K562 (cell line): Measurements from ENCODE around the gene CKMT2. TPM values are rescaled to one million over a fixed set of nuclear protein-coding genes. Genes with fewer than 3 reads are reported as not detected.

Experiments used
- ATAC-seq: fragments of 200-7000 bp; cut with Tn5 transposase; 3 replicates; pipeline ENCODE4 v1.9.1; 2020; ENCODE audit warnings: moderate library complexity
- BruUV-seq: library from RNA; stranded (reverse); fragments of 400-500 nt; replicated peaks from 2 replicates; lab custom pipeline; 2021; lab: Mats Ljungman, UMichigan
- CTCF ChIA-PET: fragments of 300-600 bp; formaldehyde crosslinking; extraction: SDS; loops from one replicate; lab custom pipeline; 2021; ENCODE audit warnings: low intra/inter-chr PET ratio; lab: Yijun Ruan, JAX
- POLR2A ChIA-PET: fragments of 300-600, 350-650 bp; sonication (Branson Sonifier 250); formaldehyde crosslinking; extraction: SDS; loops from one replicate; lab custom pipeline; 2021; ENCODE audit warnings: antibody characterized with exemption, inconsistent platforms; lab: Yijun Ruan, JAX
- DNase-seq, 4 experiments: peaks; one replicate each; pipeline versions ENCODE4 v3.0.0 to v3.0.0-alpha.2; 2011 to 2018; ENCODE audit warnings: low spot score in 3 of 4, mixed read lengths in 3 of 4; ENCODE audit errors: extremely low read depth in 1 of 4
- FAIRE-seq: peaks from 2 replicates; lab custom pipeline; 2011; peaks lifted over from hg19 to GRCh38; lab: Jason Lieb, UNC
- H2AFZ ChIP-seq: 2 replicates; pipeline ENCODE4 v1.6.0; 2011; ENCODE audit warnings: low read depth, low read length, control low read depth, inconsistent platforms
- H3K27ac ChIP-seq: fragments of 200-600 bp; 3 replicates; pipeline ENCODE4 v1.8.0; 2011; ENCODE audit warnings: low read depth, mild to moderate bottlenecking, control low read depth, inconsistent platforms, low read length, moderate library complexity, mixed read lengths; ENCODE audit errors: extremely low read depth
- H3K27me3 ChIP-seq, 2 experiments: fragments of 300-600 bp in 1 of 2; 2 replicates in 1 of 2; 3 replicates in 1 of 2; pipeline versions ENCODE4 v1.6.0 to v1.8.0; 2011; ENCODE audit warnings: inconsistent platforms in 2 of 2, low read length in 2 of 2, mild to moderate bottlenecking in 1 of 2, mixed read lengths in 1 of 2, moderate library complexity in 1 of 2; ENCODE audit not compliant: control insufficient read depth in 2 of 2, insufficient read depth in 2 of 2
- H3K36me3 ChIP-seq: fragments of 300-600 bp; 3 replicates; pipeline ENCODE4 v1.8.0; 2011; ENCODE audit warnings: mild to moderate bottlenecking, low read length, inconsistent platforms; ENCODE audit not compliant: control insufficient read depth, insufficient read depth
- H3K4me1 ChIP-seq, 2 experiments: fragments of 200-600 bp in 1 of 2; replicated peaks in 1 of 2; 2 replicates in 1 of 2; 3 replicates in 1 of 2; pipeline versions ENCODE4 v1.5.1 to v1.8.0; 2011; ENCODE audit warnings: inconsistent platforms in 2 of 2, low read length in 2 of 2, mild to moderate bottlenecking in 1 of 2, mixed read lengths in 1 of 2, moderate library complexity in 1 of 2; ENCODE audit not compliant: control insufficient read depth in 2 of 2, insufficient read depth in 2 of 2
- H3K4me2 ChIP-seq: 2 replicates; pipeline ENCODE4 v1.6.1; 2011; ENCODE audit warnings: low read length, control low read depth, inconsistent platforms, mixed read lengths; ENCODE audit not compliant: insufficient read depth
- H3K4me3 ChIP-seq: fragments of 200-600 bp; sonication (generic), shearing (Covaris generic); 2 replicates; pipeline ENCODE4 v1.5.1; 2016; ENCODE audit warnings: control low read depth, inconsistent platforms
- H3K79me2 ChIP-seq: fragments of 200-600 bp; 3 replicates; pipeline ENCODE4 v1.8.0; 2011; ENCODE audit warnings: low read length, inconsistent platforms; ENCODE audit not compliant: control insufficient read depth, insufficient read depth
- H3K9ac ChIP-seq, 2 experiments: 2 replicates each; pipeline versions ENCODE4 v1.6.0 to v1.6.1; 2011; ENCODE audit warnings: low read depth in 2 of 2, low read length in 2 of 2, control low read depth in 1 of 2, inconsistent platforms in 1 of 2, mild to moderate bottlenecking in 1 of 2, mixed read lengths in 1 of 2; ENCODE audit not compliant: insufficient read depth in 1 of 2
- H3K9me1 ChIP-seq: one replicate; pipeline ENCODE4 v1.6.0; 2011; ENCODE audit warnings: inconsistent platforms, mild to moderate bottlenecking, low read length, moderate library complexity; ENCODE audit not compliant: control insufficient read depth, insufficient read depth
- H3K9me3 ChIP-seq: replicated peaks from 2 replicates; pipeline ENCODE4 v1.5.1; 2011; ENCODE audit warnings: low read depth, low read length, inconsistent platforms; ENCODE audit not compliant: control insufficient read depth, insufficient read depth
- H4K20me1 ChIP-seq: replicated peaks from 2 replicates; pipeline ENCODE4 v1.6.1; 2011; ENCODE audit warnings: low read length, inconsistent platforms, mixed read lengths; ENCODE audit not compliant: control insufficient read depth, insufficient read depth
- CHCHD3 ChIP-seq: fragments of 250-450 bp; sonication (Bioruptor Pico); IDR thresholded peaks from 2 replicates; pipeline ENCODE4 v2.1.2; 2022; ENCODE audit warnings: mild to moderate bottlenecking
- CTBP1 ChIP-seq: fragments of 450-650 bp; IDR thresholded peaks from 2 replicates; pipeline ENCODE4 v1.6.1; 2016; ENCODE audit warnings: borderline replicate concordance
- FOXA3 ChIP-seq, 2 experiments: fragments of 450-650 bp in 1 of 2; sonication (generic) in 1 of 2; formaldehyde crosslinking; IDR thresholded peaks in 1 of 2; conservative IDR thresholded peaks in 1 of 2; 2 replicates each; pipeline versions ENCODE4 v1.4.0 to v1.8.0; 2020 to 2022; ENCODE audit warnings: mild to moderate bottlenecking in 2 of 2, missing genetic modification reagents in 1 of 2
- HCFC1 ChIP-seq: IDR thresholded peaks from 2 replicates; pipeline ENCODE4 v1.6.1; 2012; ENCODE audit warnings: low read depth, low read length, improper control_type of control experiment
- LCOR ChIP-seq: sonication (generic); formaldehyde crosslinking; IDR thresholded peaks from 2 replicates; pipeline ENCODE4 v1.8.0; 2022; ENCODE audit warnings: mild to moderate bottlenecking, missing genetic modification reagents
- PHB2 ChIP-seq: fragments of 450-650 bp; IDR thresholded peaks from 2 replicates; pipeline ENCODE4 v1.6.1; 2017; ENCODE audit warnings: low read depth
- PHF20 ChIP-seq: fragments of 450-650 bp; IDR thresholded peaks from 2 replicates; pipeline ENCODE4 v1.6.1; 2018; ENCODE audit not compliant: partially characterized antibody
- PTRF ChIP-seq: fragments of 450-650 bp; IDR thresholded peaks from 2 replicates; pipeline ENCODE4 v1.6.1; 2016; ENCODE audit warnings: mild to moderate bottlenecking, missing genetic modification characterization, missing compliant biosample characterization
- RBM34 ChIP-seq: fragments of 200-400 bp; formaldehyde crosslinking; IDR thresholded peaks from 2 replicates; pipeline ENCODE4 v1.6.1; 2018; ENCODE audit warnings: low read length, borderline replicate concordance; ENCODE audit not compliant: insufficient read depth
- SMARCA4 ChIP-seq: fragments of 450-650 bp; IDR thresholded peaks from 2 replicates; pipeline ENCODE4 v1.6.1; 2016
- TCFL5 ChIP-seq: fragments of 250-450 bp; sonication (Bioruptor Pico); conservative IDR thresholded peaks from 2 replicates; pipeline ENCODE4 v1.6.1; 2021; ENCODE audit warnings: mild to moderate bottlenecking, moderate library complexity, matching md5 sums
- ZNF3 ChIP-seq: fragments of 250-450 bp; sonication (Bioruptor Pico); IDR thresholded peaks from 2 replicates; pipeline ENCODE4 v1.5.0; 2021; ENCODE audit warnings: mild to moderate bottlenecking, moderate library complexity
- ZNF584 ChIP-seq: fragments of 200-800 bp; sonication (Bioruptor generic); IDR thresholded peaks from 2 replicates; pipeline ENCODE4 v1.6.1; 2016; ENCODE audit warnings: low read depth, mild to moderate bottlenecking, missing genetic modification characterization, missing compliant biosample characterization
- WGBS: fragments of 100-300 bp; shearing (Covaris generic); methylation state at CpG from one replicate; pipeline ENCODE4 v1.1.6; 2016; ENCODE audit warnings: low coverage, mixed read lengths; ENCODE audit not compliant: insufficient coverage; ENCODE audit errors: missing lambda C conversion rate; 5-methylcytosine and 5-hydroxymethylcytosine counted together
- in situ Hi-C: fragments of 300-500 bp; cut with MboI; formaldehyde crosslinking; loops from 4 replicates; pipeline ENCODE4 v1.15.0; 2018; ENCODE audit warnings: inconsistent platforms, mixed read lengths
- intact Hi-C: fragments of 100-400 bp; cut with micrococcal nuclease; formaldehyde crosslinking; loops from 2 replicates; pipeline ENCODE4 v1.14.2; 2022
- polyA plus RNA-seq, 8 experiments: library from polyadenylated mRNA; depleted of rRNA in 4 of 8; stranded (reverse) in 5 of 8; unstranded in 3 of 8; fragments of >200 nt; fragmentation: Nextera tagmentation in 2 of 8; fragmentation: Illumina TruSeq in 1 of 8; extraction: Ambion mirVana in 2 of 8; extraction: Trizol in 1 of 8; gene quantifications; 2 replicates each; pipeline versions ENCODE4 v1.2.1 to v1.2.3, GENCODE V29; 2011 to 2014; ENCODE audit warnings: inconsistent platforms in 1 of 8, missing spikeins in 1 of 8
- total RNA-seq, 7 experiments: library from RNA; depleted of rRNA in 6 of 7; stranded (reverse); fragments of >200 nt in 6 of 7; fragmentation: Illumina TruSeq in 2 of 7; extraction: Trizol in 2 of 7; gene quantifications; 2 replicates each; pipeline versions ENCODE4 v1.2.1 to v1.2.3, GENCODE V29; 2011 to 2021; ENCODE audit warnings: low replicate concordance in 1 of 7
- TF ChIP-seq, protein P1 (sequence below): fragments of 450-650 bp; IDR thresholded peaks from 2 replicates; pipeline ENCODE4 v1.6.1; 2016; ENCODE audit warnings: borderline replicate concordance
- TF ChIP-seq, protein P2 (sequence below): fragments of 250-450 bp; sonication (Bioruptor Pico); IDR thresholded peaks from 2 replicates; pipeline ENCODE4 v1.4.0; 2020; ENCODE audit warnings: mild to moderate bottlenecking, moderate library complexity, borderline replicate concordance
- TF ChIP-seq, protein P3 (sequence below): fragments of 250-450 bp; sonication (Bioruptor Pico); IDR thresholded peaks from 2 replicates; pipeline ENCODE4 v1.9.0; 2021; ENCODE audit warnings: mild to moderate bottlenecking, inconsistent platforms

CKMT2 gene
- total and polyA plus RNA-seq, 9 of the 15 experiments (the other 6 are each of a cell fraction or from before 2014, with no cell fraction given): 0.03 TPM; not detected in 8

DNA sequence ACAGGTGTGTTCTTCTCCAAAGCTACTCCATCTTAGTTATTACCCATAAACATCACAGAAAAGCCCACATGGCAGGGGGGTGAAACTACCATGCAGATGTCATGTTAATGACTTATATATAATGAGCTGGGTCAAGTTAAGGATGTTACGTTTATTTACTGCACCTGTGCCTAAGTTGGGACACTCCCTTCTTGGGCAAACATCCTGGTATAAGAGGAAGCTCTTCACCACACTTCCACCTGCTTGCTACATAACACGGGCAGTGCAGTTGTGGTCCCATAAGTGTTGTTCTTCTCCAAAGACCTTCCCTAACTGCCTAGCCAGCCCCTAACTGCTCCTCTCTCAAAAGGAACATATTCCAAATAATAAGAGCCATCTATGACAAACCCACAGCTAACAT lies 59.0 kb downstream of the CKMT2 start:
- no peaks in the 10 kb centered on the region; a peak in 1 of 5 replicates for H3K4me1 ChIP-seq
- WGBS: 84% methylated on average over 2 of the region's 2 CpGs
- no peaks in the 10 kb centered on the region for H3K9me1 ChIP-seq
- peaks cover 2% of the 10 kb centered on the region; the same call in 1 of the 2 replicates for H3K9me3 ChIP-seq
- ChIA-PET CTCF (no interaction called here), POLR2A (interaction anchor here (1.3 kb wide), 1 partner anchor 9 kb away, joined by 6 read pairs; the partner anchor contains the start of gene ZCCHC9)
- no peak overlapping the region for H2AFZ ChIP-seq
- no peak overlapping the region for H3K4me2 ChIP-seq
- FAIRE-seq (no peak), DNase-seq (no peak), ATAC-seq (no peak)
- intact Hi-C loops (no loop called here), in situ Hi-C loops (no loop called here)
- H3K79me2 ChIP-seq: peaks cover 16% of the 10 kb centered on the region; the same call in 2 of the 3 replicates
- no peak overlapping the region for H3K4me3 ChIP-seq
- no TSS peak for BruUV-seq
- H3K27me3 ChIP-seq: no peaks in the 10 kb centered on the region
- H3K36me3 ChIP-seq: no peaks in the 10 kb centered on the region
- no peak overlapping the region for H3K9ac ChIP-seq
- no peak overlapping the region for H3K27ac ChIP-seq
- no peaks in the 10 kb centered on the region for H4K20me1 ChIP-seq
- TF ChIP-seq ZNF584 (CRISPR knock-in tag) (no peak), CTBP1 (no peak), CHCHD3 (CRISPR knock-in tag) (no peak), FOXA3 (CRISPR knock-in tag; conservative IDR thresholded peaks at IDR 0.05 in 1 of 2, IDR thresholded peaks at IDR 0.05 in 1 of 2) (no peak), SMARCA4 (no peak), TCFL5 (CRISPR knock-in tag) (no peak), LCOR (CRISPR knock-in tag) (no peak), RBM34 (no peak), PHF20 (no peak), PTRF (tag) (no peak), ZNF3 (CRISPR knock-in tag) (no peak), HCFC1 (no peak), PHB2 (no peak)
- TF ChIP-seq, protein P1, sequence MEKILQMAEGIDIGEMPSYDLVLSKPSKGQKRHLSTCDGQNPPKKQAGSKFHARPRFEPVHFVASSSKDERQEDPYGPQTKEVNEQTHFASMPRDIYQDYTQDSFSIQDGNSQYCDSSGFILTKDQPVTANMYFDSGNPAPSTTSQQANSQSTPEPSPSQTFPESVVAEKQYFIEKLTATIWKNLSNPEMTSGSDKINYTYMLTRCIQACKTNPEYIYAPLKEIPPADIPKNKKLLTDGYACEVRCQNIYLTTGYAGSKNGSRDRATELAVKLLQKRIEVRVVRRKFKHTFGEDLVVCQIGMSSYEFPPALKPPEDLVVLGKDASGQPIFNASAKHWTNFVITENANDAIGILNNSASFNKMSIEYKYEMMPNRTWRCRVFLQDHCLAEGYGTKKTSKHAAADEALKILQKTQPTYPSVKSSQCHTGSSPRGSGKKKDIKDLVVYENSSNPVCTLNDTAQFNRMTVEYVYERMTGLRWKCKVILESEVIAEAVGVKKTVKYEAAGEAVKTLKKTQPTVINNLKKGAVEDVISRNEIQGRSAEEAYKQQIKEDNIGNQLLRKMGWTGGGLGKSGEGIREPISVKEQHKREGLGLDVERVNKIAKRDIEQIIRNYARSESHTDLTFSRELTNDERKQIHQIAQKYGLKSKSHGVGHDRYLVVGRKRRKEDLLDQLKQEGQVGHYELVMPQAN: no peak
- TF ChIP-seq, protein P2, sequence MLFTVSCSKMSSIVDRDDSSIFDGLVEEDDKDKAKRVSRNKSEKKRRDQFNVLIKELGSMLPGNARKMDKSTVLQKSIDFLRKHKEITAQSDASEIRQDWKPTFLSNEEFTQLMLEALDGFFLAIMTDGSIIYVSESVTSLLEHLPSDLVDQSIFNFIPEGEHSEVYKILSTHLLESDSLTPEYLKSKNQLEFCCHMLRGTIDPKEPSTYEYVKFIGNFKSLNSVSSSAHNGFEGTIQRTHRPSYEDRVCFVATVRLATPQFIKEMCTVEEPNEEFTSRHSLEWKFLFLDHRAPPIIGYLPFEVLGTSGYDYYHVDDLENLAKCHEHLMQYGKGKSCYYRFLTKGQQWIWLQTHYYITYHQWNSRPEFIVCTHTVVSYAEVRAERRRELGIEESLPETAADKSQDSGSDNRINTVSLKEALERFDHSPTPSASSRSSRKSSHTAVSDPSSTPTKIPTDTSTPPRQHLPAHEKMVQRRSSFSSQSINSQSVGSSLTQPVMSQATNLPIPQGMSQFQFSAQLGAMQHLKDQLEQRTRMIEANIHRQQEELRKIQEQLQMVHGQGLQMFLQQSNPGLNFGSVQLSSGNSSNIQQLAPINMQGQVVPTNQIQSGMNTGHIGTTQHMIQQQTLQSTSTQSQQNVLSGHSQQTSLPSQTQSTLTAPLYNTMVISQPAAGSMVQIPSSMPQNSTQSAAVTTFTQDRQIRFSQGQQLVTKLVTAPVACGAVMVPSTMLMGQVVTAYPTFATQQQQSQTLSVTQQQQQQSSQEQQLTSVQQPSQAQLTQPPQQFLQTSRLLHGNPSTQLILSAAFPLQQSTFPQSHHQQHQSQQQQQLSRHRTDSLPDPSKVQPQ (CRISPR knock-in tag): no peak
- TF ChIP-seq, protein P3, sequence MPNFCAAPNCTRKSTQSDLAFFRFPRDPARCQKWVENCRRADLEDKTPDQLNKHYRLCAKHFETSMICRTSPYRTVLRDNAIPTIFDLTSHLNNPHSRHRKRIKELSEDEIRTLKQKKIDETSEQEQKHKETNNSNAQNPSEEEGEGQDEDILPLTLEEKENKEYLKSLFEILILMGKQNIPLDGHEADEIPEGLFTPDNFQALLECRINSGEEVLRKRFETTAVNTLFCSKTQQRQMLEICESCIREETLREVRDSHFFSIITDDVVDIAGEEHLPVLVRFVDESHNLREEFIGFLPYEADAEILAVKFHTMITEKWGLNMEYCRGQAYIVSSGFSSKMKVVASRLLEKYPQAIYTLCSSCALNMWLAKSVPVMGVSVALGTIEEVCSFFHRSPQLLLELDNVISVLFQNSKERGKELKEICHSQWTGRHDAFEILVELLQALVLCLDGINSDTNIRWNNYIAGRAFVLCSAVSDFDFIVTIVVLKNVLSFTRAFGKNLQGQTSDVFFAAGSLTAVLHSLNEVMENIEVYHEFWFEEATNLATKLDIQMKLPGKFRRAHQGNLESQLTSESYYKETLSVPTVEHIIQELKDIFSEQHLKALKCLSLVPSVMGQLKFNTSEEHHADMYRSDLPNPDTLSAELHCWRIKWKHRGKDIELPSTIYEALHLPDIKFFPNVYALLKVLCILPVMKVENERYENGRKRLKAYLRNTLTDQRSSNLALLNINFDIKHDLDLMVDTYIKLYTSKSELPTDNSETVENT (CRISPR knock-in tag): no peak
